HepG2 (cell line): ENCODE results near the gene CHADL. TPM values are rescaled to one million over a fixed set of nuclear protein-coding genes. Genes with fewer than 3 reads are reported as not detected.

Experiments
- CREM ChIP-seq, 2 experiments: sonication (generic) in 1 of 2; formaldehyde crosslinking in 1 of 2; IDR thresholded peaks; 2 replicates each; pipeline versions ENCODE4 v1.4.0 to v1.6.1; 2016 to 2020; ENCODE audit warnings: antibody characterized with exemption in 1 of 2, mild to moderate bottlenecking in 1 of 2, missing genetic modification reagents in 1 of 2
- ELF3 ChIP-seq: IDR thresholded peaks from 2 replicates; pipeline ENCODE4 v1.6.1; 2016; ENCODE audit warnings: missing genetic modification reagents, missing compliant biosample characterization
- ETS1 ChIP-seq: sonication (generic); formaldehyde crosslinking; IDR thresholded peaks from 2 replicates; pipeline ENCODE4 v1.4.0; 2020; ENCODE audit warnings: missing genetic modification reagents
- FOXA3 ChIP-seq: IDR thresholded peaks from 2 replicates; pipeline ENCODE4 v1.6.1; 2016; ENCODE audit warnings: missing genetic modification reagents, missing compliant biosample characterization
- KLF13 ChIP-seq: sonication (generic); formaldehyde crosslinking; IDR thresholded peaks from 2 replicates; pipeline ENCODE4 v1.4.0; 2020; ENCODE audit warnings: mild to moderate bottlenecking, missing genetic modification reagents
- MTA1 ChIP-seq: sonication (generic); formaldehyde crosslinking; IDR thresholded peaks from 2 replicates; pipeline ENCODE4 v1.4.0; 2020; ENCODE audit warnings: missing genetic modification reagents, mild to moderate bottlenecking, borderline replicate concordance
- MXD3 ChIP-seq: IDR thresholded peaks from 2 replicates; pipeline ENCODE4 v1.6.1; 2016; ENCODE audit warnings: mild to moderate bottlenecking, missing biosample characterization, missing genetic modification reagents
- NR2F2 ChIP-seq: IDR thresholded peaks from 2 replicates; pipeline ENCODE4 v1.6.1; 2012; ENCODE audit warnings: low read depth, inconsistent platforms, borderline replicate concordance
- SALL2 ChIP-seq: sonication (generic); formaldehyde crosslinking; IDR thresholded peaks from 2 replicates; pipeline ENCODE4 v1.8.1; 2023; ENCODE audit warnings: mild to moderate bottlenecking, missing genetic modification reagents, inconsistent platforms
- TAF1 ChIP-seq: sonication (generic); formaldehyde crosslinking; IDR thresholded peaks from 2 replicates; pipeline ENCODE4 v1.4.0; 2020; ENCODE audit warnings: missing genetic modification reagents
- XRCC5 ChIP-seq: fragments of 200-400 bp; formaldehyde crosslinking; optimal IDR thresholded peaks from 2 replicates; pipeline ENCODE3; 2017; ENCODE audit warnings: mild to moderate bottlenecking, low read length
- ZBTB46 ChIP-seq: sonication (generic); formaldehyde crosslinking; IDR thresholded peaks from 2 replicates; pipeline ENCODE4 v1.4.0; 2020; ENCODE audit warnings: mild to moderate bottlenecking, missing genetic modification reagents, borderline replicate concordance
- ZNF12 ChIP-seq: sonication (generic); formaldehyde crosslinking; IDR thresholded peaks from 2 replicates; pipeline ENCODE4 v1.5.0; 2020; ENCODE audit warnings: missing genetic modification reagents
- ZNF350 ChIP-seq: sonication (generic); formaldehyde crosslinking; IDR thresholded peaks from 2 replicates; pipeline ENCODE4 v1.4.0; 2020; ENCODE audit warnings: mild to moderate bottlenecking, low read depth, missing genetic modification reagents, borderline replicate concordance
- polyA plus RNA-seq, 8 experiments: library from polyadenylated mRNA; depleted of rRNA in 3 of 8; stranded (reverse) in 7 of 8; unstranded in 1 of 8; fragments of >200 nt; fragmentation: Illumina TruSeq in 4 of 8; extraction: Trizol in 4 of 8; gene quantifications; 2 replicates each; pipeline versions ENCODE4 v1.2.1 to v1.2.3, GENCODE V29; 2011 to 2016; ENCODE audit warnings: low read depth in 4 of 8, missing spikeins in 1 of 8, mixed read lengths in 1 of 8; ENCODE audit not compliant: insufficient read depth in 1 of 8
- total RNA-seq, 5 experiments: library from RNA; depleted of rRNA; stranded (reverse); fragments of >200 nt; fragmentation: Illumina TruSeq; extraction: Trizol; gene quantifications; 2 replicates each; pipeline ENCODE4 v1.2.3, GENCODE V29; 2016; ENCODE audit warnings: low read depth in 1 of 5

The CHADL gene
- total and polyA plus RNA-seq, 2 of the 13 experiments (the other 11 are each of a cell fraction or from before 2014, with no cell fraction given): 2.8 to 8.1 TPM

GRCh38 chr22:41240377-41241132 is at the start of gene CHADL (continued):
- TF ChIP-seq CREM (IDR thresholded peaks at IDR 0.05): no peak
- no peak for TF ChIP-seq CREM (CRISPR knock-in tag; IDR thresholded peaks at IDR 0.05)
- TF ChIP-seq SALL2 (CRISPR knock-in tag): 0 out of 2 replicates have a peak, but pooled peaks have one; percentile 47
- peak; percentile 29; the same call in 1 of the 2 replicates for TF ChIP-seq ZNF350 (CRISPR knock-in tag)
- TF ChIP-seq ELF3 (CRISPR knock-in tag): 0 out of 2 replicates have a peak, but pooled peaks have one; percentile 34
- no peak for TF ChIP-seq NR2F2
- peak; percentile 66 for TF ChIP-seq XRCC5
- TF ChIP-seq TAF1 (CRISPR knock-in tag): peak; percentile 40; the same call in 1 of the 2 replicates
- no peak for TF ChIP-seq ETS1 (CRISPR knock-in tag)
- no peak for TF ChIP-seq ZNF12 (CRISPR knock-in tag)
- peak; percentile 64; the same call in 1 of the 2 replicates for TF ChIP-seq MTA1
- 0 out of 2 replicates have a peak, but pooled peaks have one; percentile 26 for TF ChIP-seq MXD3
- TF ChIP-seq KLF13: no peak
- 0 out of 2 replicates have a peak, but pooled peaks have one; percentile 40 for TF ChIP-seq ZBTB46 (CRISPR knock-in tag)
- TF ChIP-seq FOXA3 (CRISPR knock-in tag): no peak
